CD4-positive, alpha-beta T cell treated with Interleukin-21 for 1 hour (primary cell): ENCODE results near the gene VARS2.

ENCODE experiments used
- DNase-seq: peaks from one replicate; pipeline ENCODE4 v3.0.0-alpha.2; 2020

VARS2 gene

GRCh38 chr6:30931969-30932645, 18.1 kb downstream of the VARS2 start, which contains the start of gene SFTA2:
SFTA2 (minus strand) TSS chr6:30932170; CDS start chr6:30932096, 74 bp downstream.
- DNase-seq, result no peak

- no peak for DNase-seq
These were observed 18.8 kb downstream of the VARS2 start for GRCh38 chr6:30932665-30933365.

- no peak for DNase-seq
These were observed 21.0 kb downstream of the VARS2 start for GRCh38 chr6:30935018-30935417.

- no peak for DNase-seq
These were observed 23.2 kb downstream of the VARS2 start for GRCh38 chr6:30937265-30937664.

- DNase-seq, result no peak
These were observed 24.7 kb downstream of the VARS2 start for GRCh38 chr6:30938730-30939129.

- DNase-seq, result no peak
These were observed 25.4 kb downstream of the VARS2 start for GRCh38 chr6:30939473-30939872.

GRCh38 chr6:30940361-30940986, 26.4 kb downstream of the VARS2 start, which contains the start of gene MUCL3:
MUCL3 (plus strand) TSS chr6:30940973; CDS start chr6:30941000, 27 bp downstream.
- no peak for DNase-seq

GRCh38 chr6:30942338-30943060, 28.5 kb downstream of the VARS2 start:
- no peak for DNase-seq

- DNase-seq, result no peak
These were observed 30.0 kb downstream of the VARS2 start for GRCh38 chr6:30944051-30944450.

GRCh38 chr6:30945281-30945680, 31.2 kb downstream of the VARS2 start:
- DNase-seq, result no peak

- DNase-seq, result no peak
These were observed 33.2 kb downstream of the VARS2 start for GRCh38 chr6:30947231-30947630.

GRCh38 chr6:30948811-30949210, 34.8 kb downstream of the VARS2 start:
- DNase-seq, result no peak

GRCh38 chr6:30951907-30952469, 38.0 kb downstream of the VARS2 start:
- DNase-seq, result no peak

- DNase-seq, result no peak
These were observed 40.8 kb downstream of the VARS2 start for GRCh38 chr6:30954631-30955366.

- DNase-seq, result peak; percentile 76
These were observed 41.5 kb downstream of the VARS2 start for GRCh38 chr6:30955367-30956042.

- DNase-seq, result no peak
These were observed 43.7 kb downstream of the VARS2 start for GRCh38 chr6:30957716-30958115.

- no peak for DNase-seq
These were observed 47.1 kb downstream of the VARS2 start for GRCh38 chr6:30960907-30961673.

- no peak for DNase-seq
These were observed 48.7 kb downstream of the VARS2 start for GRCh38 chr6:30962716-30963115.

- no peak for DNase-seq
These were observed 49.6 kb downstream of the VARS2 start for GRCh38 chr6:30963641-30964040.

GRCh38 chr6:30964075-30964474, 50.0 kb downstream of the VARS2 start:
- DNase-seq, result peak; percentile 24

GRCh38 chr6:30965140-30965601, 51.1 kb downstream of the VARS2 start:
- no peak for DNase-seq
